PFSK-1 (cell line): ENCODE results near the gene DACH1.

Experiments
- FOXP2 ChIP-seq: optimal IDR thresholded peaks from 2 replicates; pipeline ENCODE3; 2011; ENCODE audit warnings: borderline replicate concordance, control low read depth, inconsistent platforms; ENCODE audit not compliant: insufficient read depth; ENCODE audit errors: extremely low read length, extremely low read depth
- POLR2AphosphoS5 ChIP-seq: IDR thresholded peaks from 2 replicates; pipeline ENCODE4 v1.6.1; 2012; ENCODE audit warnings: low read depth, mild to moderate bottlenecking, control low read depth, low read length, moderate library complexity
- SIN3A ChIP-seq: IDR thresholded peaks from 2 replicates; pipeline ENCODE4 v1.6.1; 2012; ENCODE audit warnings: mild to moderate bottlenecking, low read length, moderate library complexity, borderline replicate concordance; ENCODE audit not compliant: insufficient read depth
- TAF1 ChIP-seq: IDR thresholded peaks from 2 replicates; pipeline ENCODE4 v1.6.1; 2012; ENCODE audit warnings: low read length, control low read depth, borderline replicate concordance; ENCODE audit not compliant: insufficient read depth
- TF ChIP-seq, protein P1 (sequence below), 2 experiments: IDR thresholded peaks; 2 replicates each; pipeline versions ENCODE4 v1.6.1 to v1.8.0; 2011 to 2012; ENCODE audit warnings: low read depth in 2 of 2, low read length in 2 of 2, control low read depth in 1 of 2, inconsistent platforms in 1 of 2, mild to moderate bottlenecking in 1 of 2, moderate library complexity in 1 of 2; ENCODE audit not compliant: insufficient read depth in 1 of 2

DACH1 gene

DNA sequence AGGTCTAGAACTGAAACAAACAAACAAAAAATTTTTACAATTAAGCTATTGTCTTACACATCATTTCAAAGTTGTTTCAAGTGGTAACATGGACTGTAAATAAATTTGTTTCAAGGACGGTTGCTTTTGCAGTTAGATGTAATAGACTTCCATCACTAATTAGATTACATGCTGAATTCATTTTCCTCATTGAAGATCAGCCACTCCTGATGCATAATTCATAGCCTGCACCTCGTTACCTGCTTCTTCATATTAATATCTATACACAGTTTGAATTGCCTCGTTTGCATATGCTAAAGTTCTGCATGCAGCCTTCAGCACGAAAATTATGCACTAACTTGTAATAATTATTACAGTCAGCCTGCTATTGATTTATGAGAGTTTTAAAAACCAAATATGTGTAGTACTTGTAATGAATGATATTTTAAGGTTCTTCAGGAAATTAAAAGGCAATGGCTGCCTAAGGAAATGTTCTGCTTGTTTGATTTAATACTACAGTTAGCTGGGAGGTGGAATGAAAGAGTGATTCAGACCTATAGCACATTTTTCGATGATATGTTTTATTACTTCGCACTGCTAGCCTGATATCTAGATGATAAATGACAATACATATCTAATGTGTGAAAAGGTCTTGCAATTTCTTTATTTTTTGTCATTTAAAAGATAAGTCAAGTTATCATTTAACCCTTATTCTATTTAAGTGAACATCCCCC lies 184.9 kb downstream of the DACH1 start:
- TF ChIP-seq POLR2AphosphoS5 (no peak), SIN3A (no peak), TAF1 (no peak), FOXP2 (no peak)
- TF ChIP-seq, protein P1, sequence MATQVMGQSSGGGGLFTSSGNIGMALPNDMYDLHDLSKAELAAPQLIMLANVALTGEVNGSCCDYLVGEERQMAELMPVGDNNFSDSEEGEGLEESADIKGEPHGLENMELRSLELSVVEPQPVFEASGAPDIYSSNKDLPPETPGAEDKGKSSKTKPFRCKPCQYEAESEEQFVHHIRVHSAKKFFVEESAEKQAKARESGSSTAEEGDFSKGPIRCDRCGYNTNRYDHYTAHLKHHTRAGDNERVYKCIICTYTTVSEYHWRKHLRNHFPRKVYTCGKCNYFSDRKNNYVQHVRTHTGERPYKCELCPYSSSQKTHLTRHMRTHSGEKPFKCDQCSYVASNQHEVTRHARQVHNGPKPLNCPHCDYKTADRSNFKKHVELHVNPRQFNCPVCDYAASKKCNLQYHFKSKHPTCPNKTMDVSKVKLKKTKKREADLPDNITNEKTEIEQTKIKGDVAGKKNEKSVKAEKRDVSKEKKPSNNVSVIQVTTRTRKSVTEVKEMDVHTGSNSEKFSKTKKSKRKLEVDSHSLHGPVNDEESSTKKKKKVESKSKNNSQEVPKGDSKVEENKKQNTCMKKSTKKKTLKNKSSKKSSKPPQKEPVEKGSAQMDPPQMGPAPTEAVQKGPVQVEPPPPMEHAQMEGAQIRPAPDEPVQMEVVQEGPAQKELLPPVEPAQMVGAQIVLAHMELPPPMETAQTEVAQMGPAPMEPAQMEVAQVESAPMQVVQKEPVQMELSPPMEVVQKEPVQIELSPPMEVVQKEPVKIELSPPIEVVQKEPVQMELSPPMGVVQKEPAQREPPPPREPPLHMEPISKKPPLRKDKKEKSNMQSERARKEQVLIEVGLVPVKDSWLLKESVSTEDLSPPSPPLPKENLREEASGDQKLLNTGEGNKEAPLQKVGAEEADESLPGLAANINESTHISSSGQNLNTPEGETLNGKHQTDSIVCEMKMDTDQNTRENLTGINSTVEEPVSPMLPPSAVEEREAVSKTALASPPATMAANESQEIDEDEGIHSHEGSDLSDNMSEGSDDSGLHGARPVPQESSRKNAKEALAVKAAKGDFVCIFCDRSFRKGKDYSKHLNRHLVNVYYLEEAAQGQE (IDR thresholded peaks at IDR 0.05; ENCODE audit: insufficient read depth in 1 of 2, low read depth in 2 of 2, low read length in 2 of 2) = no peak

DNA sequence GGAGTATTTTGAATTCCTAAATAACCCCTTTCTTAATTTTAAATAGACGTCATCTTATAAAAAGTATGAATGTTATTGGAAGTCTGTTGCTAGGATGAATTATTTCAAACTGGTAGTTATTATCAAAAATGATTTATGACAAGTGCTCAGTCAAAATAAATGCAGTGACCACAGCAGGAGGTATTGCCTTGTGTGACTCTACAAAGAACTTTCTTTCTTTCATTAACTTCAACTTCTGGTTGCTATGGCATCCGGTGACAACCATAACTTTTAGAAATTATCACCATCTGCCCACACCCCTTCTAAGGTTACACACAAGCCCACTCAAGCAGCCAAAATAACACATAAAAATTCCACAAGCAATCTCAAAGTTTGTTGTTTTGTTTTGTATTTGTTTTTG lies 189.9 kb downstream of the DACH1 start:
- no peak for TF ChIP-seq POLR2AphosphoS5
- TF ChIP-seq, protein P1 (IDR thresholded peaks at IDR 0.05; ENCODE audit: insufficient read depth in 1 of 2, low read depth in 2 of 2, low read length in 2 of 2) = no peak
- TF ChIP-seq SIN3A = no peak
- no peak for TF ChIP-seq TAF1
- TF ChIP-seq FOXP2 = no peak

DNA sequence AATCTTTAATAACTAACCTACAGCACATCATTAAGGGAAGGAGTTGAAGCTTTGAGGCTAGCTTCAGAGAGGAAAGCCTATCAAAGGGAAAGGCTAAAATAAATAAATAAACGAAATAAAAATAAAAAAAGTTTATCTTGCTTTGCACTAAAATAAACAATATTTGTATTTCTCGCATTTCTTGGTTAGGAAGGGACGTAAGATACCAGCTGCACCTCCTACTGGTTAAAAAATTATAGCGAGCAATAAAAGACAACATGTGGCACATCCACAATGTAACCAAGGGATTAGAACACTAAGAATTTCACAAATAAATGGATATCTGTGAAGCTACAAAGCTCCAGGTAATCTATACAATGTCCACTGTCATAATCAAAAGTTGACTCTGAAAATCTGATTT lies 194.5 kb downstream of the DACH1 start:
- TF ChIP-seq POLR2AphosphoS5 = no peak
- TF ChIP-seq, protein P1 (IDR thresholded peaks at IDR 0.05; ENCODE audit: insufficient read depth in 1 of 2, low read depth in 2 of 2, low read length in 2 of 2) = no peak
- no peak for TF ChIP-seq TAF1
- TF ChIP-seq FOXP2 = no peak
- no peak for TF ChIP-seq SIN3A

DNA sequence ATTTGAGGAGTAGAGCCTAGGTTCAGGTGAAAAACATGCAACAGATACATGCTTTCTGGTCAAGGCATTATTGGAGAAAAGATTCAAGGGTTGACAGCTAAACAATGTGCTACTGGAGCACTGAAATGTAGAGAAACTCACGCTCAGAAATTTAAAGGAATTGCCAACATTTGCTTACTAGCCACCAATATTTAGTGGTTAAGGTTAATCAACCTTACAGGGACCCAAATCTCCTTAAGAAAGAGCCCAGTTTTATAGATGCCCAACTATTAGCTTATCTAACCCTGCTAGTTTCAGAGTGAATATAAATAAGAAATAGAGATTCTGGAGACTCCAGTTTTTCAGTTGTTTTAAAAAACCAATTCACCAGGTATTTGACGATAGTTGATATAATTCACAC lies 203.6 kb downstream of the DACH1 start:
- TF ChIP-seq SIN3A = no peak
- no peak for TF ChIP-seq POLR2AphosphoS5
- TF ChIP-seq TAF1 = no peak
- TF ChIP-seq FOXP2 = no peak
- TF ChIP-seq, protein P1 (IDR thresholded peaks at IDR 0.05; ENCODE audit: insufficient read depth in 1 of 2, low read depth in 2 of 2, low read length in 2 of 2) = no peak
